Hepatocyte (in vitro differentiated cells): ENCODE results near the gene CBFA2T3. TPM values are rescaled to one million over a fixed set of nuclear protein-coding genes. Genes with fewer than 3 reads are reported as not detected.

Experiments
- DNase-seq: peaks from one replicate; pipeline ENCODE4 v3.0.0-alpha.2; 2016; ENCODE audit warnings: low spot score
- H2AFZ ChIP-seq: fragments of 200-600 bp; sonication (generic); 2 replicates; pipeline ENCODE4 v1.6.0; 2016; ENCODE audit warnings: antibody characterized with exemption, mild to moderate bottlenecking
- H3K27ac ChIP-seq: fragments of 200-600 bp; sonication (generic); 2 replicates; pipeline ENCODE4 v1.5.1; 2016; ENCODE audit warnings: mild to moderate bottlenecking
- H3K27me3 ChIP-seq: fragments of 200-600 bp; sonication (generic); 2 replicates; pipeline ENCODE4 v1.6.1; 2016
- H3K36me3 ChIP-seq: fragments of 200-600 bp; sonication (generic); replicated peaks from 2 replicates; pipeline ENCODE4 v1.5.1; 2016; ENCODE audit warnings: low read depth; ENCODE audit not compliant: insufficient read depth
- H3K4me1 ChIP-seq: fragments of 200-600 bp; sonication (generic); 2 replicates; pipeline ENCODE4 v1.5.1; 2016; ENCODE audit warnings: mild to moderate bottlenecking, moderate library complexity; ENCODE audit not compliant: insufficient read depth
- H3K4me2 ChIP-seq: fragments of 200-600 bp; sonication (generic); 2 replicates; pipeline ENCODE4 v1.6.0; 2016
- H3K4me3 ChIP-seq: fragments of 200-600 bp; sonication (generic); 2 replicates; pipeline ENCODE4 v1.5.1; 2016; ENCODE audit warnings: mild to moderate bottlenecking
- H3K79me2 ChIP-seq: fragments of 200-600 bp; sonication (generic); 2 replicates; pipeline ENCODE4 v1.6.0; 2017; ENCODE audit warnings: mild to moderate bottlenecking
- H3K9me2 ChIP-seq: fragments of 200-600 bp; sonication (generic); replicated peaks from 2 replicates; pipeline ENCODE4 v1.6.0; 2017; ENCODE audit warnings: mild to moderate bottlenecking; ENCODE audit not compliant: insufficient read depth
- H3K9me3 ChIP-seq: fragments of 200-600 bp; sonication (generic); 2 replicates; pipeline ENCODE4 v1.5.1; 2016; ENCODE audit warnings: low read depth, mild to moderate bottlenecking
- H4K20me1 ChIP-seq: fragments of 200-600 bp; sonication (generic); 2 replicates; pipeline ENCODE4 v1.6.0; 2016; ENCODE audit warnings: mild to moderate bottlenecking; ENCODE audit not compliant: insufficient read depth, poor library complexity, severe bottlenecking
- EZH2 ChIP-seq: fragments of 200-600 bp; sonication (generic); IDR thresholded peaks from 2 replicates; pipeline ENCODE4 v1.6.1; 2016; ENCODE audit warnings: antibody characterized with exemption, mild to moderate bottlenecking, borderline replicate concordance
- EZH2phosphoT487 ChIP-seq: fragments of 200-600 bp; sonication (generic); IDR thresholded peaks from one replicate; pipeline ENCODE4 v1.6.1; 2018; ENCODE audit warnings: antibody characterized with exemption, mild to moderate bottlenecking, low read depth, moderate library complexity; ENCODE audit not compliant: unreplicated experiment, severe bottlenecking
- WGBS: methylation state at CpG from one replicate; pipeline ENCODE4 v1.1.6; 2016; ENCODE audit warnings: low lambda C conversion rate; ENCODE audit errors: missing lambda C conversion rate; 5-methylcytosine and 5-hydroxymethylcytosine counted together
- polyA plus RNA-seq: library from polyadenylated mRNA; unstranded; fragments of >200 nt; fragmentation: Nextera tagmentation; extraction: Ambion mirVana; gene quantifications from 2 replicates; pipeline ENCODE4 v1.2.1, GENCODE V29; 2016
- total RNA-seq: library from RNA; depleted of rRNA; stranded (reverse); fragments of >200 nt; gene quantifications from 2 replicates; pipeline ENCODE4 v1.2.3, GENCODE V29; 2014
- TF ChIP-seq, protein P1 (sequence below): fragments of 200-600 bp; sonication (generic); IDR thresholded peaks from 2 replicates; pipeline ENCODE4 v1.5.1; 2016; ENCODE audit warnings: antibody characterized with exemption, mild to moderate bottlenecking; ENCODE audit not compliant: poor library complexity

The CBFA2T3 gene
- total and polyA plus RNA-seq, 2 experiments from 2014 or later, result 0.07 to 1.5 TPM

- no peak overlapping the region for H3K4me2 ChIP-seq
- H3K27me3 ChIP-seq, result no peaks in the 10 kb centered on the region
- TF ChIP-seq, protein P1, sequence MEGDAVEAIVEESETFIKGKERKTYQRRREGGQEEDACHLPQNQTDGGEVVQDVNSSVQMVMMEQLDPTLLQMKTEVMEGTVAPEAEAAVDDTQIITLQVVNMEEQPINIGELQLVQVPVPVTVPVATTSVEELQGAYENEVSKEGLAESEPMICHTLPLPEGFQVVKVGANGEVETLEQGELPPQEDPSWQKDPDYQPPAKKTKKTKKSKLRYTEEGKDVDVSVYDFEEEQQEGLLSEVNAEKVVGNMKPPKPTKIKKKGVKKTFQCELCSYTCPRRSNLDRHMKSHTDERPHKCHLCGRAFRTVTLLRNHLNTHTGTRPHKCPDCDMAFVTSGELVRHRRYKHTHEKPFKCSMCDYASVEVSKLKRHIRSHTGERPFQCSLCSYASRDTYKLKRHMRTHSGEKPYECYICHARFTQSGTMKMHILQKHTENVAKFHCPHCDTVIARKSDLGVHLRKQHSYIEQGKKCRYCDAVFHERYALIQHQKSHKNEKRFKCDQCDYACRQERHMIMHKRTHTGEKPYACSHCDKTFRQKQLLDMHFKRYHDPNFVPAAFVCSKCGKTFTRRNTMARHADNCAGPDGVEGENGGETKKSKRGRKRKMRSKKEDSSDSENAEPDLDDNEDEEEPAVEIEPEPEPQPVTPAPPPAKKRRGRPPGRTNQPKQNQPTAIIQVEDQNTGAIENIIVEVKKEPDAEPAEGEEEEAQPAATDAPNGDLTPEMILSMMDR, result no peak
- TF ChIP-seq EZH2phosphoT487, result no peak
- TF ChIP-seq EZH2, result no peak
- no peak overlapping the region for H3K27ac ChIP-seq
- no peaks in the 10 kb centered on the region for H3K4me1 ChIP-seq
- DNase-seq, result no peak
- H3K9me2 ChIP-seq, result no peaks in the 10 kb centered on the region
- no peaks in the 10 kb centered on the region for H3K9me3 ChIP-seq
- WGBS, result 37% methylated on average over 5 of the region's 6 CpGs
- H3K4me3 ChIP-seq, result no peak overlapping the region
- no peaks in the 10 kb centered on the region for H3K36me3 ChIP-seq
- H2AFZ ChIP-seq, result no peak overlapping the region
- no peaks in the 10 kb centered on the region for H4K20me1 ChIP-seq
- H3K79me2 ChIP-seq, result no peaks in the 10 kb centered on the region
These were observed 16.3 kb upstream of the CBFA2T3 start for GRCh38 chr16:88993166-88993761.

DNA sequence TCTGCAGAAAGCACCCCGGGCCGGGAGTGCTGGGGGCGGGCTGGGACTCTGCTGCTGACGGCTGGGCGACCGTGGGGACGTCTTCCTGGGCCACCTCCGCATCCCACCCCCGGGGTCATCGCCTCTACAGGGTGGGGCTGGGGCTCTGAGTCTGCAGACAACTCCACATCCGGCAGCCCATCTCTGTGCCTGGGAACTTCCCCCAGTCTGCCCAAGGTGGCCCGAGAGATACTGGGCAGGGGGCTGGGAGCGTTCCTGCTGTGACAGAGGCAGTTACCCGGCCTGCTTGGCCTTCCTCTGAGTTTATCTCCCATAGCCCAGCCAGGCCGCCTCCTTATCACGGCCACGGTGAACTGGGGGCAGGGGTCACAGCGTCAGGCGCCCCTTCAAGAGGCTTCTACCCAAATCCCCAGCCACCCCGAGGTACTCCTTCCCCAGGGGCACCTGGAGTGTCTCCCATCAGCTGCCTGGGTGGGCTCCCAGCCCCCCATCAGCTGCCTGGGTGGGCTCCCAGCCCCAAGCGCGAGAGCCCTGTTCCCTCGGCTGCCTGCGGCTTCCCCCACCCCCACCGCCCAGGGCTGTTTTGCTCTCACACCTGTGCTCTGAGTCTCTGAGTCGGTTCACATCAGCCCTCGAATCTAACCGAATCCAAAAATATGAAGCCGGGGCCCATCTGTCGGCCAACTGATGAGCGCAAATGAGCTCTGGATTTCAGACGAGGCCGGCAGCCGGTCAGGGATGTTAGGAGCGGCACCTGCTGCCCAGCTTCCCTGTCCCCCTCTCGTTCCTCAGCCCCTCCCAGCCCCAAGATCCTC is 15.6 kb upstream of the CBFA2T3 start:
- Histone ChIP-seq H3K4me3 (no peak overlapping the region), H3K4me1 (no peaks in the 10 kb centered on the region), H3K27ac (no peak overlapping the region), H3K9me3 (no peaks in the 10 kb centered on the region), H3K36me3 (no peaks in the 10 kb centered on the region), H3K27me3 (no peaks in the 10 kb centered on the region), H3K9me2 (no peaks in the 10 kb centered on the region), H4K20me1 (no peaks in the 10 kb centered on the region), H2AFZ (no peak overlapping the region), H3K4me2 (no peak overlapping the region), H3K79me2 (no peaks in the 10 kb centered on the region)
- 48% methylated on average over 32 of the region's 36 CpGs for WGBS
- TF ChIP-seq, protein P1, result no peak
- TF ChIP-seq EZH2phosphoT487 (no peak), EZH2 (no peak)
- no peak for DNase-seq

DNA sequence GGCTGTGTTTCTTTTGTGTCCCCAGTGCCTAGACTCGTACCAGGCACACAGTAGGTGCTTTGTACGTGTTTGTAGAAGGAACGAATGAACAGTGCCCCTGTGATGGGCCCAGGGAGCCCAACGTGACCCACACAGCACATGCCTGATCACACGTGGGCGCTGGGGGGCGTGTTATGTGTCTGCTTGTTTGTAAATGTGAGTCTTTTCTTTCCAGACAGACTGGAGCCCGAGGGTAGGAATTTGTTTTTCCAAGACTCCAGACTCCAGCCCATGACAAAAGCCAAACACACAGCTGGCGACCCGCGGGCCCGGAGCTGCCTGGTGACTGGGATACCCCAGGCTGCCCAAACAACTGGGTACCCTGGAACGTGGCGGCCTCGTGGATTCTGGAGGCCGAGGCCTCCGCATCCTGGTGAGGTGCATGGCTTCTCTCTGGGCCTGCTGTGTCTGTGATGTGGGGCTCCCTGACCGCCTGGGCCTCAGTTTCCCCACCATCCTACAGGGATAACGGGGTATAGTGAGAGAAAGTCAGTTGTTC is 14.9 kb upstream of the CBFA2T3 start:
- Histone ChIP-seq H2AFZ (no peak overlapping the region), H3K4me2 (no peak overlapping the region), H4K20me1 (no peaks in the 10 kb centered on the region), H3K4me3 (no peak overlapping the region), H3K27ac (no peak overlapping the region), H3K27me3 (no peaks in the 10 kb centered on the region), H3K9me2 (no peaks in the 10 kb centered on the region), H3K79me2 (no peaks in the 10 kb centered on the region), H3K4me1 (no peaks in the 10 kb centered on the region), H3K9me3 (no peaks in the 10 kb centered on the region), H3K36me3 (no peaks in the 10 kb centered on the region)
- TF ChIP-seq, protein P1, result no peak
- no peak for TF ChIP-seq EZH2phosphoT487
- TF ChIP-seq EZH2, result no peak
- no peak for DNase-seq
- 69% methylated on average over 19 of the region's 19 CpGs for WGBS
